ENCODE data around the gene MAT2A. TPM values are rescaled to one million over a fixed set of nuclear protein-coding genes. Genes with fewer than 3 reads are reported as not detected.

Gene MAT2A
- 60.4 and 67.8 TPM in 2 replicates for total RNA-seq

DNA sequence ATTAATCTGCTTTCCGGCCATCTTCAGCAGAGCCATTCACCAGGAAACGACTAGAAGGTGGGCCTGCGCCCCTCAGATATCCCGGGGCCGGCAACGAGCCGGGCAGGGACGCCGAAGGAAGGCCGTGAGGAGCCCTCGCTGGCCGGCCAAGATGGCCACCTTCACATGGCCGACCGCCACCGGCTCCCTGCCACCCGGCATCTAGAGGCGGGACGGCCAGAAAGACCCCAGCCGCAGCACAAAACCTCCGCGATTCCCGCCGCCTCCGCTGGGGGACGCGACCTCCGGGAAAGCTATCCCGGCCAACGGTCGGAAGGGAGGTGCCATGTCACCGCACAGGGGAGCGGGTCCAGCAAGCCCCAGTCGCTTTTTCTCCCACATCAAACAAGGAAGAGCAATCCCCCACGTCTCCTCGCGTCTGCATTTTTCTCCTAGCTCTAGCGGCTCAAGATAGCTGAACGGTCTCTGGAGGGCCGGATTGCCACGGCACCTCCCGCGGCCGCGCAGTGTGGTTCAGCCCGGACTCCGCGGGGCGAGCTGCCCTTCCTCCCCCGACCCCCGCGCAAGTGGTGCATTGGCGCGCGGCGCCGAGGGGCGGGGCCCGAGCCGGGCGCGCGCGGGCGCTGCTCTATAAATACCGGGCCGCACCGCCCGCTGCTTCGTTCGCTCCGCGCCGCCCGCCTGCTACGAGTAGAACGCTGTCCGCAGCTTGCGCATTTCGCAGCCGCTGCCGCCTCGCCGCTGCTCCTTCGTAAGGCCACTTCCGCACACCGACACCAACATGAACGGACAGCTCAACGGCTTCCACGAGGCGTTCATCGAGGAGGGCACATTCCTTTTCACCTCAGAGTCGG, at the start of gene MAT2A:
TSS of gene MAT2A (plus strand) at position 662 of the 854 bp plus-strand sequence. CDS start at position 782, 120 bp downstream.

DNA sequence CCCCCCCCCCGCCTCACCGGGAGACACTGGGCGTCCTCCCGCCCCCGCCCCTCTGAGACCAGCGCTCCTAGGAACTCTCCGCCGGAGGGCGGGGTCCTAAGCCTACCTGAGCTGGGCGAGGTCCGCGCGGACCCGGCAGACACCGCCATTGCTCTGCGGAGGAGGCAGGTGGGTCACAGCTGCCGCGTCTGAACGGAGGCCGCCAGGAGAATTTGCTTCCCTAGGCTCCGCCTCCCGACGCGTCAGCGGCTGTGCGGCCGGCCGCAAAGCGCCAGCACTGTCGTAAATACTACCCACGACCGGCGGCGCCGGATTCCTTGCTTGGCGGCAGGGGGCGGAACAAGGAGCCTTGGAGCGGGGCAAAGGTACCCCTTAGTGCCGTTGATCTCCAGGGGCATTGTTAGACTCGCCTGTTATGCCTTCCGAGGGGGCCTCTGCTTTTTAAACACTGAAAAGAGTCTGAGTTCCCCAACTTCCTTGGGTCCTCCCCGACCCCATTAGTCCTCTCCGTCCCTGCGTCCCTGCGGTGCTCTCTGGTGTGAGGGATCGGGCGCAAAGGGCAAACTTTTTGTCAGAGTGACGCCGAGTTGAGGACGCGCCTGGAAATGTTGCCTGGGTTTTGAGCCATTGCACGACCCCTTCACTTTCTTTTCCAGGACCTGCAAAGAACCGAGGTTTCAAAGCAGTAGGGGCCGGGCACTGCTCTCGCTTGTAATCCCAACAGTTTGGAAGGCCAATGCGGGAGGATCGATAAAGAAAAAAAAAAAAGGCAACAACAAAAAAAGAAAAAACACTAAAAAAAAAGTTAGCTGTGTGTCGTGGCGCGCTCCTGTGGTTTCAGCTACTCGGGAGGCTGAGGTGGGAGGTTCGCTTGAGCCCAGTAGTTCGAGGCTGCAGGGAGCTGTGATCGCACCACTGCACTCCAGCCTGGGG, 22.6 kb downstream of the MAT2A start, which contains the start of gene GGCX:
TSS of gene GGCX (minus strand) at position 214 of the 933 bp plus-strand sequence. CDS start at position 149, 65 bp downstream.

DNA sequence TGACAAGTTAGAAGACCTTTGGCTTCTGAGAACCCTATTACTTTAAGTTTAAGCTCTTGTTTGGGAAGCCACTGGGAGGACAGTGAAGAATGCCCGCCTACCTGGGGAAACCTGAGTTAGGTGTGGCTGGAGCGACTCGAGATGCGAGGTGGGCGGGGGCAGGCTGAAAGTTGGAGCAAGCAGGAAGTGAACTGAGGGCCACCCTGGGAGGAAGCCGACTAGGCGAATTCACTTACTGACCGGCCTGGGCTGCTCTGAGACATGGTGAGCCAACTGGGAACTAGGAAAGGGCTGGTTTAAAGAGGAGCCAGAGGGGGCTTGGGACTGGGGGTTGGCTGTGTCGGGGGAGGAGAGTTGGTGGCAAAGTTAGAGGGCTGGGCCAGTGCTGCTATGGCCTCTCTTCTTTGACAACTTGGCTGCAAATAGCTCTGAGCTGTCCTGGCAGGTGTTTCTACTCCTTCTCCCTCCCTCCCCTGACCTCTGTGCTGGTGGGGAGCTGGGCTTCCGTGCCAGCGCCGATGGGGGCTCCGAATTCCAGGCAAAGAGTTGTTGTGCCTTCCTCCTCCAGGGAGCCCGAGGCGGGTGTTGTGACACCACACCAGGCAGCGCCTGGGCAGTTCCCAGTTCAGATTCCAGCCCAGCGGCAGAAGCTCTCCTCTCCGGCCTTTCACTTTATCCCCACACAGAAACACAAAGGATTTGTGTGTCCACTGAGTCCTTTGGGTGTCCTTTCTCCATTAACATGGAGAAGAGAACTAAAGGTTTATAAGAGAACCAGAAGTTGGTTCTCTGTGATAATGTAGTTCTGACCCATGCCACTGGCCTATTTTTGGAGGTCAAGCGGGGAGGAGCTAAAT, 38.6 kb downstream of the MAT2A start, which contains the start of gene VAMP8:
TSS of gene VAMP8 (plus strand) at position 201 of the 857 bp plus-strand sequence. CDS start at position 262, 61 bp downstream.

DNA sequence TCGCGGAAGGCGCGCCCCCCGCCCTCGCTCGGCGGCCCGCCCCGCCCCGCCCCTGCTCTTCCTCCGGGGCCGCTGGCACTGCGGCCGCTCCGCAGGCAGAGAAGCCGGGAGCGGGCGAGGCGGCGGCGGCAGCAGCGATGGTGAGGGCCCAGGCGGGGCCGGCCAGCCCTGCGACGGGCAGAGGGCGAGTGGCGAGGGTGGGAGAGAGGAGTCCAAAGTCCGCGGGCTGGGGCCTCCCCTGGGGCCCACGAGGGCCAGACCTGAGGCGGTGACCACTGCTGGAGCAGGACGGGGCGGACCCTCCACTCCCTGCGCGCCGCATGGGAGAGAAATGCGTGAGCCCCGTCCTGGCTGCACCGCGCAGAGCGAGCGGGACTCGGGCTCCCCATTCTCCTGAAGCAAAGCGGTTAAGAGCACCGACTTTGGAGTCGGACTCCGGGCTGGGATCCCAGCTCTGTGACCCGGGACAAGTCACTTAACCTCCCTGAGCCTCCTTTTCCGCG, 45.4 kb downstream of the MAT2A start, which contains the start of gene VAMP5:
TSS of gene VAMP5 (plus strand) at position 78 of the 503 bp plus-strand sequence. CDS start at position 138, 60 bp downstream.

Other genes with a start within 250 kb of the MAT2A start
- gene TGOLN2, start 211.2 kb upstream of the MAT2A start, total RNA-seq, result 28.0 and 36.9 TPM in 2 replicates
- gene RETSAT, start 184.6 kb upstream of the MAT2A start, total RNA-seq, result 51.7 and 52.9 TPM in 2 replicates
- 11.4 and 13.3 TPM in 2 replicates for gene ELMOD3, start 184.4 kb upstream of the MAT2A start, total RNA-seq
- 400 and 475 TPM in 2 replicates for gene CAPG, start 128.8 kb upstream of the MAT2A start, total RNA-seq
- not detected in 2 replicates for gene SH2D6, start 120.5 kb upstream of the MAT2A start, total RNA-seq
- gene GGCX, start 22.3 kb downstream of the MAT2A start, total RNA-seq, result 40.3 and 48.2 TPM in 2 replicates
- gene VAMP8, start 38.4 kb downstream of the MAT2A start, total RNA-seq, result 140 and 150 TPM in 2 replicates
- gene VAMP5, start 45.3 kb downstream of the MAT2A start, total RNA-seq, result 1.9 and 2.3 TPM in 2 replicates
- 143 and 206 TPM in 2 replicates for gene RNF181, start 56.6 kb downstream of the MAT2A start, total RNA-seq
- gene TMEM150A, start 63.5 kb downstream of the MAT2A start, total RNA-seq, result 9.9 and 14.6 TPM in 2 replicates
- 11.7 and 12.4 TPM in 2 replicates for gene C2orf68, start 72.9 kb downstream of the MAT2A start, total RNA-seq
- 66.4 and 71.3 TPM in 2 replicates for gene USP39, start 77.0 kb downstream of the MAT2A start, total RNA-seq
- 0.46 and 0.56 TPM in 2 replicates for gene SFTPB, start 129.0 kb downstream of the MAT2A start, total RNA-seq
- not detected in 2 replicates for gene GNLY, start 155.2 kb downstream of the MAT2A start, total RNA-seq
- gene ATOH8, start 214.8 kb downstream of the MAT2A start, total RNA-seq, result 0.05 and 0.07 TPM in 2 replicates

Measured in airway epithelial cell (primary cell).